Gastrocnemius medialis (tissue), 4 donors: Measurements from ENCODE around the gene NUCKS1. TPM values are rescaled to one million over a fixed set of nuclear protein-coding genes. Genes with fewer than 3 reads are reported as not detected.

Experiments used
- ATAC-seq, 2 donors: fragments of 150-250 bp; one replicate each; pipeline ENCODE4 v1.9.1; 2016
- DNase-seq, 2 donors: peaks; one replicate each; pipeline ENCODE4 v3.0.0-alpha.2; 2019
- H3K27ac ChIP-seq, 4 donors: fragments of 200-600 bp; sonication (generic); 1 replicate in 1 of 4; 2 replicates in 3 of 4; pipeline ENCODE4 v1.5.1; 2016 to 2018; ENCODE audit warnings: mild to moderate bottlenecking in 2 of 4, moderate library complexity in 1 of 4
- H3K27me3 ChIP-seq, 3 donors: fragments of 200-600 bp; sonication (generic) in 2 of 3; 1 replicate in 1 of 3; 2 replicates in 2 of 3; pipeline versions ENCODE4 v1.5.1 to v1.6.0; 2016 to 2019; ENCODE audit warnings: mild to moderate bottlenecking in 1 of 3, moderate library complexity in 1 of 3
- H3K36me3 ChIP-seq, 2 donors: fragments of 200-600 bp; sonication (generic) in 1 of 2; one replicate each; pipeline ENCODE4 v1.5.1; 2017 to 2018
- H3K4me1 ChIP-seq, 2 donors: fragments of 200-600 bp; sonication (generic) in 1 of 2; one replicate each; pipeline ENCODE4 v1.5.1; 2016 to 2017; ENCODE audit warnings: mild to moderate bottlenecking in 2 of 2
- H3K4me3 ChIP-seq, 4 donors: fragments of 200-600 bp; sonication (generic) in 3 of 4; 1 replicate in 1 of 4; 2 replicates in 3 of 4; pipeline ENCODE4 v1.5.1; 2016 to 2019; ENCODE audit warnings: mild to moderate bottlenecking in 2 of 4
- H3K9me3 ChIP-seq, 3 donors: fragments of 200-600 bp; sonication (generic) in 2 of 3; 1 replicate in 1 of 3; 2 replicates in 2 of 3; pipeline ENCODE4 v1.5.1; 2016 to 2019
- CTCF ChIP-seq, 5 experiments: fragments of 450-650 bp in 3 of 5; fragments of 200-600 bp in 2 of 5; sonication (generic) in 2 of 5; IDR thresholded peaks in 4 of 5; conservative IDR thresholded peaks in 1 of 5; 1 replicate in 4 of 5; 2 replicates in 1 of 5; pipeline ENCODE4 v1.5.1; 2016 to 2019; ENCODE audit warnings: antibody characterized with exemption in 5 of 5, mild to moderate bottlenecking in 3 of 5, moderate library complexity in 3 of 5
- POLR2A ChIP-seq, 2 donors: fragments of 450-650 bp; IDR thresholded peaks; one replicate each; pipeline ENCODE4 v1.6.1; 2017; ENCODE audit warnings: antibody characterized with exemption in 2 of 2, mild to moderate bottlenecking in 2 of 2, moderate library complexity in 2 of 2
- in situ Hi-C, 4 donors: fragments of 200-750 bp; cut with MboI; loops; one replicate each; pipeline versions ENCODE4 v1.15.0 to v1.8.0; 2017; ENCODE audit warnings: low sequenced_read_pairs in 4 of 4
- intact Hi-C: fragments of 100-400 bp; cut with DNase I; formaldehyde crosslinking; loops from one replicate; pipeline ENCODE4 v1.15.1; 2023; ENCODE audit warnings: low total_unique reads
- total RNA-seq, 4 donors: library from RNA; depleted of rRNA; stranded (reverse); fragments of >200 nt; gene quantifications; one replicate each; pipeline versions ENCODE4 v1.1.0 to v1.2.3, GENCODE V29; 2016

Gene NUCKS1
- total RNA-seq, 4 donors from 2014 or later, result 45.5 to 69.7 (median 62.6) TPM

- Histone ChIP-seq H3K27ac (peak within 1 kb of the TSS; percentile 65 to 77 (median 73)), H3K36me3 (peaks cover 0 to 8% of the 10 kb centered on the region in 2 donors), H3K9me3 (no peaks in the 10 kb centered on the region), H3K4me3 (peak within 1 kb of the TSS; percentile 81 to 90 (median 85)), H3K4me1 (peaks cover 3 to 9% of the 10 kb centered on the region in 2 donors), H3K27me3 (no peaks in the 10 kb centered on the region)
- peak; percentile 56 to 59 for TF ChIP-seq POLR2A (IDR thresholded peaks at IDR 0.05)
- TF ChIP-seq CTCF (IDR thresholded peaks at IDR 0.05 in 4 of 5, conservative IDR thresholded peaks at IDR 0.05 in 1 of 5), result no peak
- peak; percentile 80 to 84 for DNase-seq
- in situ Hi-C loops (loop anchor here in 2 of 4 donors (25.0 kb wide), 2 partner anchors 137 to 337 kb away; partner anchors contain the start of gene AVPR1B (in 1 of the 2)), intact Hi-C loops (no loop called here)
- peak; percentile 98 to 100 for ATAC-seq
Observed at GRCh38 chr1:205775015-205775716, 25.2 kb upstream of the NUCKS1 start, which contains the start of gene RAB29. Gene RAB29, minus strand, starts transcription at chr1:205775482. Its CDS starts 526 bp downstream, at chr1:205774956.

DNA sequence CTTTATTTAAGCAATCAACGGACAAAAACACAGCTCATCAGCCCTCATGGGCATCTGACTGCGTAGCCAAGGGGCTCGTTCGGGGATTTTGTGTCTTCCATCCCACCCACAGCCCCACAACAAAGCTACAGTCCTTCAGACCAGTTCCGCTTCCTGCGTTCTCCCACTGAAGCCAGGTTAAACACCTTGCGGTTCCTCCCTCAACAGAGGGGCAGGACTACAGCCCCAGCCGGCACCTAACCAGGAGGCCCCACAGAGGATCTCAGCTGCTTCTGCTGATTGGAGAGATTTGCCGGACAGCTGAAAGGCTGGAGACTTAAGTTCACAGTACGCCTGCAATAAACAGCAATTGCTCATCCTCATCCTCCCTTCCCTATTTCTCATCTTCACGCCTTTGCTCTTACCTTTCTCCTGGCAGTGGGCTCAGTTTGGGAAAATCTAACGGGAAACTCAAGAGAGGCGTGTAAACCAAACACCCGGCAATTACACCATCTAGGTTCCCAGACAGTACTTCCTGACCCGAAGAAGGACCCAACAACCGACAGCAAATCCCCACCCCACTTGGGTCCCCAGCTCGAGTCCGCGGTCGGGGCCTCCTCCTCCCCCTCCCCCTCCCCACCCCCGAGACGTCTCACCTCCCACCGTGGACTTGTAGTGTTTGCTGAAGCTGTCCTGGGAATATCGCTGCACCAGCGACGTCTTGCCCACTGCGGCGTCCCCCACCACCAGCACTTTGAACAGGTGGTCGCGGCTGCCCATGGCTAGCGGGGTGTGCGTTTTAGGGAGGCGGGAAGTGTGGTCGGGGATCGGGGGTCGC, 24.4 kb upstream of the NUCKS1 start:
- peaks cover 0 to 16% of the 10 kb centered on the region in 2 donors for H3K36me3 ChIP-seq
- peak overlapping the region; percentile 65 to 77 (median 73) for H3K27ac ChIP-seq
- no peaks in the 10 kb centered on the region for H3K27me3 ChIP-seq
- peaks cover 3 to 9% of the 10 kb centered on the region in 2 donors for H3K4me1 ChIP-seq
- ATAC-seq (peak; percentile 14 to 18), DNase-seq (no peak)
- H3K9me3 ChIP-seq, result no peaks in the 10 kb centered on the region
- no peak for TF ChIP-seq POLR2A (IDR thresholded peaks at IDR 0.05)
- peak overlapping the region; percentile 81 to 90 (median 85) for H3K4me3 ChIP-seq
- in situ Hi-C loops, result loop anchor here in 2 of 4 donors (25.0 kb wide), 2 partner anchors 138 to 338 kb away; partner anchors contain the start of gene AVPR1B (in 1 of the 2)
- intact Hi-C loops, result no loop called here

GRCh38 chr1:205772607-205773032, 22.6 kb upstream of the NUCKS1 start:
- no peaks in the 10 kb centered on the region for H3K9me3 ChIP-seq
- in situ Hi-C loops (no loop called here), intact Hi-C loops (no loop called here)
- H3K27me3 ChIP-seq, result no peaks in the 10 kb centered on the region
- no peak overlapping the region for H3K27ac ChIP-seq
- TF ChIP-seq POLR2A (IDR thresholded peaks at IDR 0.05), result no peak
- no peak for TF ChIP-seq CTCF (IDR thresholded peaks at IDR 0.05 in 4 of 5, conservative IDR thresholded peaks at IDR 0.05 in 1 of 5)
- peaks cover 3 to 9% of the 10 kb centered on the region in 2 donors for H3K4me1 ChIP-seq
- ATAC-seq (no peak), DNase-seq (no peak)
- H3K4me3 ChIP-seq, result no peak overlapping the region
- H3K36me3 ChIP-seq, result peaks cover 0 to 19% of the 10 kb centered on the region in 2 donors

- in situ Hi-C loops, result no loop called here
Observed at GRCh38 chr1:205770618-205771017, 20.6 kb upstream of the NUCKS1 start.

More at GRCh38 chr1:205770618-205771017, 20.6 kb upstream of the NUCKS1 start:
- Histone ChIP-seq H3K36me3 (peaks cover 0 to 19% of the 10 kb centered on the region in 2 donors), H3K4me1 (peaks cover 3 to 4% of the 10 kb centered on the region in 2 donors), H3K27ac (no peak overlapping the region), H3K4me3 (no peak overlapping the region), H3K27me3 (no peaks in the 10 kb centered on the region), H3K9me3 (no peaks in the 10 kb centered on the region)
- DNase-seq, result no peak
- ATAC-seq, result no peak
- TF ChIP-seq CTCF (IDR thresholded peaks at IDR 0.05 in 4 of 5, conservative IDR thresholded peaks at IDR 0.05 in 1 of 5) (no peak), POLR2A (IDR thresholded peaks at IDR 0.05) (no peak)
- intact Hi-C loops, result no loop called here
